Stimulated activated naive CD8-positive, alpha-beta T cell treated with anti-CD3 and anti-CD28 coated beads, Interleukin-15, amount 100 ng/mL, for 72 hours (primary cell): ENCODE results near the gene DBF4B.
"Not testable (repeated sequence)": the region's sequence is repeated elsewhere in the genome, so short reads cannot be mapped to it uniquely, and the experiment has no call there.

Experiments used
- ATAC-seq: fragments of 150-1000 bp; cut with Tn5 transposase; 2 replicates; pipeline ENCODE4 v1.10.0; 2021; ENCODE audit warnings: mild to moderate bottlenecking, moderate library complexity
- DNase-seq, 2 donors: peaks; one replicate each; pipeline ENCODE4 v3.0.0; 2021 to 2022
- H3K27ac Mint-ChIP-seq, 2 donors: one replicate each; pipeline ENCODE4 v1.8.0; 2022; ENCODE audit warnings: mild to moderate bottlenecking in 2 of 2, mixed read lengths in 2 of 2, moderate library complexity in 2 of 2
- H3K27me3 Mint-ChIP-seq: one replicate; pipeline ENCODE4 v1.8.0; 2022; ENCODE audit warnings: mixed read lengths
- H3K4me1 Mint-ChIP-seq: one replicate; pipeline ENCODE4 v1.8.0; 2022; ENCODE audit warnings: mild to moderate bottlenecking, mixed read lengths
- H3K4me3 Mint-ChIP-seq, 2 donors: one replicate each; pipeline ENCODE4 v1.8.0; 2022; ENCODE audit warnings: mild to moderate bottlenecking in 2 of 2, mixed read lengths in 2 of 2, moderate library complexity in 1 of 2
- H3K9me3 Mint-ChIP-seq, 2 donors: one replicate each; pipeline ENCODE4 v1.8.0; 2022; ENCODE audit warnings: mixed read lengths in 2 of 2

DBF4B gene

GRCh38 chr17:44708401-44709263, at the start of gene DBF4B:
Gene DBF4B (plus strand): TSS chr17:44708665. CDS start chr17:44708821, 156 bp downstream.
- Mint-ChIP-seq H3K9me3 (no peaks in the 10 kb centered on the region), H3K4me1 (peaks cover 10% of the 10 kb centered on the region), H3K4me3 (no peak within 1 kb of the TSS), H3K27ac (no peak within 1 kb of the TSS), H3K27me3 (no peaks in the 10 kb centered on the region)
- DNase-seq (peak; percentile 81 to 86), ATAC-seq (peak; percentile 96)

GRCh38 chr17:44661835-44662234, 46.6 kb upstream of the DBF4B start:
- ATAC-seq (no peak), DNase-seq (no peak)
- peaks cover 12% of the 10 kb centered on the region for H3K27me3 Mint-ChIP-seq
- H3K9me3 Mint-ChIP-seq: no peaks in the 10 kb centered on the region
- H3K27ac Mint-ChIP-seq: no peak overlapping the region
- H3K4me3 Mint-ChIP-seq: no peak overlapping the region
- H3K4me1 Mint-ChIP-seq: peaks cover 4% of the 10 kb centered on the region

- ATAC-seq: no peak
- no peak overlapping the region for H3K27ac Mint-ChIP-seq
Measured at GRCh38 chr17:44663095-44663494, 45.4 kb upstream of the DBF4B start.

GRCh38 chr17:44664867-44665266, 43.6 kb upstream of the DBF4B start:
- H3K4me3 Mint-ChIP-seq: no peak overlapping the region
- H3K4me1 Mint-ChIP-seq: no peaks in the 10 kb centered on the region
- no peak for ATAC-seq
- H3K27me3 Mint-ChIP-seq: no peaks in the 10 kb centered on the region
- DNase-seq: no peak
- no peak overlapping the region for H3K27ac Mint-ChIP-seq
- no peaks in the 10 kb centered on the region for H3K9me3 Mint-ChIP-seq

More at GRCh38 chr17:44663095-44663494, 45.4 kb upstream of the DBF4B start:
- no peak for DNase-seq
- Mint-ChIP-seq H3K4me1 (no peaks in the 10 kb centered on the region), H3K9me3 (no peaks in the 10 kb centered on the region), H3K27me3 (no peaks in the 10 kb centered on the region), H3K4me3 (no peak overlapping the region)

GRCh38 chr17:44666006-44666405, 42.5 kb upstream of the DBF4B start:
- Mint-ChIP-seq H3K4me3 (no peak overlapping the region), H3K9me3 (no peaks in the 10 kb centered on the region), H3K27ac (no peak overlapping the region), H3K27me3 (no peaks in the 10 kb centered on the region), H3K4me1 (no peaks in the 10 kb centered on the region)
- DNase-seq (no peak), ATAC-seq (no peak)

- Mint-ChIP-seq H3K4me1 (no peaks in the 10 kb centered on the region), H3K27ac (peak overlapping the region; percentile 27 to 48), H3K4me3 (no peak overlapping the region), H3K9me3 (no peaks in the 10 kb centered on the region), H3K27me3 (no peaks in the 10 kb centered on the region)
- DNase-seq (no peak), ATAC-seq (no peak)
Measured at GRCh38 chr17:44672479-44673093, 35.9 kb upstream of the DBF4B start.

- Mint-ChIP-seq H3K27ac (no peak overlapping the region), H3K4me3 (no peak overlapping the region), H3K4me1 (no peaks in the 10 kb centered on the region), H3K27me3 (no peaks in the 10 kb centered on the region), H3K9me3 (no peaks in the 10 kb centered on the region)
- DNase-seq (no peak), ATAC-seq (no peak)
Measured at GRCh38 chr17:44673893-44674292, 34.6 kb upstream of the DBF4B start.

GRCh38 chr17:44677136-44677535, 31.3 kb upstream of the DBF4B start:
- Mint-ChIP-seq H3K4me3 (no peak overlapping the region), H3K4me1 (no peaks in the 10 kb centered on the region), H3K27me3 (no peaks in the 10 kb centered on the region), H3K27ac (no peak overlapping the region), H3K9me3 (no peaks in the 10 kb centered on the region)
- DNase-seq (no peak), ATAC-seq (no peak)

GRCh38 chr17:44683303-44683702, 25.2 kb upstream of the DBF4B start:
- Mint-ChIP-seq H3K27ac (peak overlapping the region; percentile 2 to 23), H3K4me1 (peaks cover 24% of the 10 kb centered on the region), H3K4me3 (peak overlapping the region; percentile 5 to 13)
- not testable (repeated sequence) for H3K9me3 Mint-ChIP-seq, H3K27me3 Mint-ChIP-seq, DNase-seq, ATAC-seq

- Mint-ChIP-seq H3K4me1 (peaks cover 48% of the 10 kb centered on the region), H3K4me3 (no peak overlapping the region), H3K9me3 (no peaks in the 10 kb centered on the region), H3K27me3 (no peaks in the 10 kb centered on the region), H3K27ac (no peak overlapping the region)
- DNase-seq (no peak), ATAC-seq (no peak)
Measured at GRCh38 chr17:44687756-44688155, 20.7 kb upstream of the DBF4B start.

GRCh38 chr17:44688200-44688599, 20.3 kb upstream of the DBF4B start:
- ATAC-seq (no peak), DNase-seq (no peak)
- H3K4me3 Mint-ChIP-seq: peak overlapping the region; percentile 96 to 100
- no peak overlapping the region for H3K27ac Mint-ChIP-seq
- H3K9me3 Mint-ChIP-seq: no peaks in the 10 kb centered on the region
- peaks cover 46% of the 10 kb centered on the region for H3K4me1 Mint-ChIP-seq
- no peaks in the 10 kb centered on the region for H3K27me3 Mint-ChIP-seq

GRCh38 chr17:44688675-44689476, 19.6 kb upstream of the DBF4B start:
- ATAC-seq (peak; percentile 16), DNase-seq (no peak)
- Mint-ChIP-seq H3K4me1 (peaks cover 39% of the 10 kb centered on the region), H3K27ac (peak overlapping the region; percentile 98 to 99), H3K9me3 (no peaks in the 10 kb centered on the region), H3K27me3 (no peaks in the 10 kb centered on the region), H3K4me3 (peak overlapping the region; percentile 96 to 100)

- Mint-ChIP-seq H3K9me3 (no peaks in the 10 kb centered on the region), H3K27ac (peak within 1 kb of the TSS; percentile 98 to 99), H3K27me3 (no peaks in the 10 kb centered on the region), H3K4me1 (peaks cover 35% of the 10 kb centered on the region), H3K4me3 (peak within 1 kb of the TSS; percentile 96 to 100)
- ATAC-seq (peak; percentile 100), DNase-seq (peak; percentile 93 to 94)
Measured at GRCh38 chr17:44689477-44690217, 18.8 kb upstream of the DBF4B start, which contains the start of gene CCDC43. Gene CCDC43 (minus strand): TSS chr17:44689776. CDS start chr17:44689753, 23 bp downstream.

GRCh38 chr17:44690746-44691306, 17.6 kb upstream of the DBF4B start:
- not testable (repeated sequence) for ATAC-seq, H3K9me3 Mint-ChIP-seq, H3K27me3 Mint-ChIP-seq, DNase-seq
- peak overlapping the region; percentile 31 to 85 for H3K27ac Mint-ChIP-seq
- H3K4me3 Mint-ChIP-seq: peak overlapping the region; percentile 96 to 100
- peaks cover 35% of the 10 kb centered on the region for H3K4me1 Mint-ChIP-seq

GRCh38 chr17:44693609-44694008, 14.9 kb upstream of the DBF4B start:
- DNase-seq (no peak), ATAC-seq (no peak)
- Mint-ChIP-seq H3K4me3 (no peak overlapping the region), H3K9me3 (no peaks in the 10 kb centered on the region), H3K27me3 (no peaks in the 10 kb centered on the region), H3K27ac (no peak overlapping the region), H3K4me1 (peaks cover 21% of the 10 kb centered on the region)
